GM23338 (cell line): ENCODE data around the gene DIO3. TPM values are rescaled to one million over a fixed set of nuclear protein-coding genes. Genes with fewer than 3 reads are reported as not detected.
A peak's percentile ranks its signal among the peaks of the same experiment; 100 is the strongest.

Source experiments
- ATAC-seq: fragments of 200-7000 bp; cut with Tn5 transposase; 3 replicates; pipeline ENCODE4 v1.9.1; 2020
- DNase-seq: peaks from one replicate; pipeline ENCODE4 v3.0.0-alpha.2; 2015; ENCODE audit warnings: low spot score
- H2AFZ ChIP-seq: fragments of 200-600 bp; sonication (generic); 2 replicates; pipeline ENCODE4 v1.8.0; 2016; ENCODE audit warnings: antibody characterized with exemption, mild to moderate bottlenecking, moderate library complexity
- H3F3A ChIP-seq: fragments of 200-600 bp; sonication (generic); replicated peaks from 2 replicates; pipeline ENCODE4 v1.8.0; 2017; ENCODE audit warnings: antibody characterized with exemption, mixed run types, low read depth
- H3K27ac ChIP-seq: fragments of 200-600 bp; sonication (generic); 2 replicates; pipeline ENCODE4 v1.6.1; 2016; ENCODE audit warnings: low read depth
- H3K27me3 ChIP-seq: fragments of 200-600 bp; sonication (generic); 2 replicates; pipeline ENCODE4 v1.8.0; 2016; ENCODE audit warnings: mild to moderate bottlenecking, mixed run types, moderate library complexity; ENCODE audit not compliant: insufficient read depth
- H3K36me3 ChIP-seq: fragments of 200-600 bp; sonication (generic); 2 replicates; pipeline ENCODE4 v1.8.0; 2016; ENCODE audit warnings: mild to moderate bottlenecking; ENCODE audit not compliant: insufficient read depth
- H3K4me1 ChIP-seq: fragments of 200-600 bp; sonication (generic); 2 replicates; pipeline ENCODE4 v1.8.0; 2016; ENCODE audit warnings: mild to moderate bottlenecking, moderate library complexity; ENCODE audit not compliant: insufficient read depth
- H3K4me2 ChIP-seq: fragments of 200-600 bp; sonication (generic); 2 replicates; pipeline ENCODE4 v1.7.1; 2017; ENCODE audit warnings: mixed run types
- H3K4me3 ChIP-seq: fragments of 200-600 bp; sonication (generic); 2 replicates; pipeline ENCODE4 v1.6.1; 2016; ENCODE audit warnings: mixed run types
- H3K79me2 ChIP-seq: fragments of 200-600 bp; sonication (generic); replicated peaks from 2 replicates; pipeline ENCODE4 v1.8.0; 2017; ENCODE audit warnings: mild to moderate bottlenecking; ENCODE audit not compliant: insufficient read depth
- H3K9me2 ChIP-seq: fragments of 200-600 bp; sonication (generic); 2 replicates; pipeline ENCODE4 v1.8.0; 2017; ENCODE audit not compliant: insufficient read depth
- H4K20me1 ChIP-seq: fragments of 200-600 bp; sonication (generic); replicated peaks from 2 replicates; pipeline ENCODE4 v1.8.0; 2017; ENCODE audit warnings: mild to moderate bottlenecking; ENCODE audit not compliant: insufficient read depth
- H3K27ac Mint-ChIP-seq: 2 replicates; pipeline ENCODE4 v1.8.0; 2020; ENCODE audit warnings: inconsistent platforms, mild to moderate bottlenecking, moderate library complexity, mixed read lengths
- H3K27me3 Mint-ChIP-seq: 3 replicates; pipeline ENCODE4 v1.8.0; 2022; ENCODE audit warnings: low read depth, mild to moderate bottlenecking, moderate library complexity, mixed read lengths, inconsistent platforms; ENCODE audit not compliant: insufficient read depth, poor library complexity
- H3K36me3 Mint-ChIP-seq: 3 replicates; pipeline ENCODE4 v1.8.0; 2021; ENCODE audit warnings: low read depth, mild to moderate bottlenecking, inconsistent platforms, moderate library complexity, mixed read lengths
- H3K4me1 Mint-ChIP-seq: 3 replicates; pipeline ENCODE4 v1.8.0; 2020; ENCODE audit warnings: mild to moderate bottlenecking, inconsistent platforms, mixed read lengths
- H3K4me3 Mint-ChIP-seq: 3 replicates; pipeline ENCODE4 v1.8.0; 2021; ENCODE audit warnings: moderate library complexity, mild to moderate bottlenecking, inconsistent platforms, mixed read lengths
- H3K9me3 Mint-ChIP-seq: 3 replicates; pipeline ENCODE4 v1.8.0; 2020; ENCODE audit warnings: moderate library complexity, mild to moderate bottlenecking, inconsistent platforms, mixed read lengths
- CREB1 ChIP-seq: fragments of 250-450 bp; sonication (Bioruptor Pico); IDR thresholded peaks from 2 replicates; pipeline ENCODE4 v1.5.0; 2020; ENCODE audit warnings: low read depth, mild to moderate bottlenecking, moderate library complexity
- ETS1 ChIP-seq: IDR thresholded peaks from 2 replicates; pipeline ENCODE4 v1.6.1; 2016; ENCODE audit warnings: antibody characterized with exemption
- EZH2 ChIP-seq: fragments of 200-600 bp; sonication (generic); IDR thresholded peaks from one replicate; pipeline ENCODE4 v1.8.0; 2017; ENCODE audit warnings: antibody characterized with exemption, mild to moderate bottlenecking, low read depth; ENCODE audit not compliant: unreplicated experiment
- EZH2phosphoT487 ChIP-seq: fragments of 200-600 bp; sonication (generic); IDR thresholded peaks from one replicate; pipeline ENCODE4 v1.8.1; 2018; ENCODE audit warnings: antibody characterized with exemption; ENCODE audit not compliant: unreplicated experiment
- NANOG ChIP-seq: IDR thresholded peaks from 2 replicates; pipeline ENCODE4 v1.6.1; 2016; ENCODE audit warnings: antibody characterized with exemption, borderline replicate concordance
- POLR2AphosphoS5 ChIP-seq: IDR thresholded peaks from 2 replicates; pipeline ENCODE4 v1.6.1; 2016; ENCODE audit warnings: antibody characterized with exemption, low read depth
- REST ChIP-seq: IDR thresholded peaks from one replicate; pipeline ENCODE4 v1.6.1; 2018; ENCODE audit warnings: antibody characterized with exemption; ENCODE audit not compliant: unreplicated experiment
- STAT1 ChIP-seq: IDR thresholded peaks from one replicate; pipeline ENCODE4 v1.6.1; 2016; ENCODE audit warnings: antibody characterized with exemption; ENCODE audit not compliant: unreplicated experiment
- ZNF331 ChIP-seq: fragments of 250-450 bp; sonication (Bioruptor Pico); IDR thresholded peaks from 2 replicates; pipeline ENCODE4 v1.5.0; 2020; ENCODE audit warnings: low read depth, mild to moderate bottlenecking, moderate library complexity
- polyA plus RNA-seq: library from polyadenylated mRNA; unstranded; fragments of >200 nt; fragmentation: Nextera tagmentation; extraction: Ambion mirVana; gene quantifications from 2 replicates; pipeline ENCODE4 v1.2.1, GENCODE V29; 2016
- total RNA-seq: library from RNA; depleted of rRNA; stranded (reverse); fragments of >200 nt; shearing (Covaris generic); gene quantifications from 2 replicates; pipeline ENCODE4 v1.2.3, GENCODE V29; 2014
- TF ChIP-seq, protein P1 (sequence below), 2 experiments: fragments of 200-600 bp in 1 of 2; sonication (generic) in 1 of 2; conservative IDR thresholded peaks; 2 replicates each; pipeline versions ENCODE4 v1.5.1 to v1.6.1; 2016 to 2017; ENCODE audit warnings: antibody characterized with exemption in 2 of 2, low read depth in 2 of 2, mild to moderate bottlenecking in 2 of 2, moderate library complexity in 1 of 2

Gene DIO3
- total and polyA plus RNA-seq, 2 experiments from 2014 or later, result 0.10 to 0.28 TPM

- Histone ChIP-seq H4K20me1 (no peaks in the 10 kb centered on the region), H2AFZ (no peak overlapping the region), H3K27ac (no peak overlapping the region), H3K79me2 (no peaks in the 10 kb centered on the region), H3K36me3 (no peaks in the 10 kb centered on the region), H3K27me3 (no peaks in the 10 kb centered on the region), H3K4me1 (no peaks in the 10 kb centered on the region), H3K4me3 (no peak overlapping the region), H3K4me2 (no peak overlapping the region), H3F3A (no peaks in the 10 kb centered on the region), H3K9me2 (no peaks in the 10 kb centered on the region)
- TF ChIP-seq STAT1, result no peak
- TF ChIP-seq EZH2phosphoT487, result no peak
- peaks cover 13% of the 10 kb centered on the region for H3K27me3 Mint-ChIP-seq
- no peaks in the 10 kb centered on the region for H3K36me3 Mint-ChIP-seq
- no peak for DNase-seq
- H3K27ac Mint-ChIP-seq, result no peak overlapping the region
- peaks cover 2% of the 10 kb centered on the region; the same call in 2 of the 3 replicates for H3K4me1 Mint-ChIP-seq
- no peak overlapping the region for H3K4me3 Mint-ChIP-seq
- ATAC-seq, result no peak
- H3K9me3 Mint-ChIP-seq, result no peaks in the 10 kb centered on the region; the same call in 2 of the 3 replicates
Observed at GRCh38 chr14:101535701-101536207, 25.5 kb upstream of the DIO3 start.

DNA sequence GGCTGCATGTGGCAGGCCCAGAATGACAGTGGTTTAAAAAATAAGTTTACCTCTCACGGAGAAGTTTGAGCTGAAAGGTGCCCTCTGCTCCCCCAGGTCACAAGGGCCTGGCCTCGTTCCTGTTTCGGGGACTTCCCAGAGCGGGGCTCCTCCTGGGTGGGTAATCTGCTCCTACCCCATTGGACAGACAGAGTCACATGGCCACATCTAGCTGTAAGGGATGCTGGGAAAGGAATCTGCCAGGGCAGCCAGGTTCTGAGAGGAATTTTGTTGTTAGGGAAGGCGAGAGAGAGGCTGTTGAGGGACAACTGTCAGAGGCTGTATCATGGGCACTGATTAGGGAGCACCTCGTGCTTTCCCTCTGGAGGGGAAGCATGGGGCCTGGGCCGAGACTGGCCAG lies 24.0 kb upstream of the DIO3 start:
- no peaks in the 10 kb centered on the region for H3F3A ChIP-seq
- H3K4me1 Mint-ChIP-seq, result peaks cover 2% of the 10 kb centered on the region; the same call in 2 of the 3 replicates
- ATAC-seq, result no peak
- no peaks in the 10 kb centered on the region for H3K36me3 Mint-ChIP-seq
- H3K79me2 ChIP-seq, result no peaks in the 10 kb centered on the region
- no peaks in the 10 kb centered on the region; the same call in 2 of the 3 replicates for H3K9me3 Mint-ChIP-seq
- H2AFZ ChIP-seq, result no peak overlapping the region
- no peaks in the 10 kb centered on the region for H3K9me2 ChIP-seq
- no peak for DNase-seq
- H3K4me3 Mint-ChIP-seq, result no peak overlapping the region
- no peaks in the 10 kb centered on the region for H3K27me3 ChIP-seq
- no peak overlapping the region for H3K27ac ChIP-seq
- H3K4me2 ChIP-seq, result no peak overlapping the region
- H3K27ac Mint-ChIP-seq, result peak overlapping the region; percentile 36; the same call in 1 of the 2 replicates
- H3K4me3 ChIP-seq, result no peak overlapping the region
- no peaks in the 10 kb centered on the region for H4K20me1 ChIP-seq
- H3K4me1 ChIP-seq, result no peaks in the 10 kb centered on the region
- H3K36me3 ChIP-seq, result no peaks in the 10 kb centered on the region
- peaks cover 13% of the 10 kb centered on the region for H3K27me3 Mint-ChIP-seq
- TF ChIP-seq CREB1 (CRISPR knock-in tag) (no peak), STAT1 (no peak), NANOG (no peak), ETS1 (no peak), POLR2AphosphoS5 (no peak), ZNF331 (CRISPR knock-in tag) (no peak), REST (no peak), EZH2phosphoT487 (no peak), EZH2 (no peak)
- TF ChIP-seq, protein P1, sequence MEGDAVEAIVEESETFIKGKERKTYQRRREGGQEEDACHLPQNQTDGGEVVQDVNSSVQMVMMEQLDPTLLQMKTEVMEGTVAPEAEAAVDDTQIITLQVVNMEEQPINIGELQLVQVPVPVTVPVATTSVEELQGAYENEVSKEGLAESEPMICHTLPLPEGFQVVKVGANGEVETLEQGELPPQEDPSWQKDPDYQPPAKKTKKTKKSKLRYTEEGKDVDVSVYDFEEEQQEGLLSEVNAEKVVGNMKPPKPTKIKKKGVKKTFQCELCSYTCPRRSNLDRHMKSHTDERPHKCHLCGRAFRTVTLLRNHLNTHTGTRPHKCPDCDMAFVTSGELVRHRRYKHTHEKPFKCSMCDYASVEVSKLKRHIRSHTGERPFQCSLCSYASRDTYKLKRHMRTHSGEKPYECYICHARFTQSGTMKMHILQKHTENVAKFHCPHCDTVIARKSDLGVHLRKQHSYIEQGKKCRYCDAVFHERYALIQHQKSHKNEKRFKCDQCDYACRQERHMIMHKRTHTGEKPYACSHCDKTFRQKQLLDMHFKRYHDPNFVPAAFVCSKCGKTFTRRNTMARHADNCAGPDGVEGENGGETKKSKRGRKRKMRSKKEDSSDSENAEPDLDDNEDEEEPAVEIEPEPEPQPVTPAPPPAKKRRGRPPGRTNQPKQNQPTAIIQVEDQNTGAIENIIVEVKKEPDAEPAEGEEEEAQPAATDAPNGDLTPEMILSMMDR (conservative IDR thresholded peaks at IDR 0.05; ENCODE audit: low read depth in 2 of 2), result no peak
